ENCODE measurements around the gene FXN. TPM values are rescaled to one million over a fixed set of nuclear protein-coding genes. Genes with fewer than 3 reads are reported as not detected.

The FXN gene
- total RNA-seq, 2 experiments from 2014 or later = 6.9 to 36.1 TPM

GRCh38 chr9:69023650-69024049 is 11.9 kb upstream of the FXN start:
- H3K4me3 ChIP-seq (ENCODE audit: low read depth, low read length, poor library complexity, severe bottlenecking) = no peak overlapping the region
- H3K9me3 ChIP-seq (ENCODE audit: low read length) = no peaks in the 10 kb centered on the region
- H3K36me3 ChIP-seq (ENCODE audit: insufficient read depth, low read length) = no peaks in the 10 kb centered on the region
- H3K4me1 ChIP-seq (ENCODE audit: insufficient read depth, low read length, poor library complexity, severe bottlenecking) = peaks cover 7% of the 10 kb centered on the region
- no TSS peak for BruUV-seq (replicated peaks)
- intact Hi-C loops (cut with micrococcal nuclease; ENCODE audit: unreplicated experiment) = loop anchor here (5.0 kb wide), 1 partner anchor 606 kb away; no protein-coding TSS in a partner anchor
- POLR2A ChIA-PET = no interaction called here
- H3K4me2 ChIP-seq (ENCODE audit: low read length) = no peak overlapping the region
- TF ChIP-seq CTCF (conservative IDR thresholded peaks at IDR 0.05; ENCODE audit: low read length) (no peak), EZH2phosphoT487 (IDR thresholded peaks at IDR 0.05; ENCODE audit: borderline replicate concordance, low read depth, low read length) (no peak)
- no peak for DNase-seq (ENCODE audit: low spot score)
- no peaks in the 10 kb centered on the region for H3K9me2 ChIP-seq (ENCODE audit: insufficient read depth, low read length)
- no peak overlapping the region for H3K27ac ChIP-seq (ENCODE audit: low read depth, low read length, poor library complexity, severe bottlenecking)
- H4K20me1 ChIP-seq (ENCODE audit: insufficient read depth, low read length) = no peaks in the 10 kb centered on the region
- no peaks in the 10 kb centered on the region for H3K79me2 ChIP-seq (ENCODE audit: insufficient read depth, low read depth, low read length)
- no peak overlapping the region for H2AFZ ChIP-seq (ENCODE audit: low read length)
- CTCF ChIA-PET (ENCODE audit: unreplicated experiment) = no interaction called here

GRCh38 chr9:69027355-69028097 is 8.0 kb upstream of the FXN start:
- ChIA-PET CTCF (ENCODE audit: unreplicated experiment) (no interaction called here), POLR2A (no interaction called here)
- Histone ChIP-seq H3K9me3 (ENCODE audit: low read length) (peaks cover 8% of the 10 kb centered on the region), H3K27ac (ENCODE audit: low read depth, low read length, poor library complexity, severe bottlenecking) (no peak overlapping the region), H3K4me3 (ENCODE audit: low read depth, low read length, poor library complexity, severe bottlenecking) (no peak overlapping the region), H3K36me3 (ENCODE audit: insufficient read depth, low read length) (no peaks in the 10 kb centered on the region), H3K4me1 (ENCODE audit: insufficient read depth, low read length, poor library complexity, severe bottlenecking) (peaks cover 7% of the 10 kb centered on the region), H3K4me2 (ENCODE audit: low read length) (peak overlapping the region; percentile 32; the same call in 1 of the 2 replicates), H3K79me2 (ENCODE audit: insufficient read depth, low read depth, low read length) (no peaks in the 10 kb centered on the region), H2AFZ (ENCODE audit: low read length) (peak overlapping the region; percentile 79; the same call in 1 of the 2 replicates), H3K9me2 (ENCODE audit: insufficient read depth, low read length) (no peaks in the 10 kb centered on the region), H4K20me1 (ENCODE audit: insufficient read depth, low read length) (no peaks in the 10 kb centered on the region)
- BruUV-seq (replicated peaks) = no TSS peak
- DNase-seq (ENCODE audit: low spot score) = peak; percentile 77
- intact Hi-C loops (cut with micrococcal nuclease; ENCODE audit: unreplicated experiment) = loop anchor here (1.0 kb wide), 1 partner anchor 443 kb away; no protein-coding TSS in a partner anchor
- peak; percentile 94 for TF ChIP-seq CTCF (conservative IDR thresholded peaks at IDR 0.05; ENCODE audit: low read length)
- no peak for TF ChIP-seq EZH2phosphoT487 (IDR thresholded peaks at IDR 0.05; ENCODE audit: borderline replicate concordance, low read depth, low read length)

DNA sequence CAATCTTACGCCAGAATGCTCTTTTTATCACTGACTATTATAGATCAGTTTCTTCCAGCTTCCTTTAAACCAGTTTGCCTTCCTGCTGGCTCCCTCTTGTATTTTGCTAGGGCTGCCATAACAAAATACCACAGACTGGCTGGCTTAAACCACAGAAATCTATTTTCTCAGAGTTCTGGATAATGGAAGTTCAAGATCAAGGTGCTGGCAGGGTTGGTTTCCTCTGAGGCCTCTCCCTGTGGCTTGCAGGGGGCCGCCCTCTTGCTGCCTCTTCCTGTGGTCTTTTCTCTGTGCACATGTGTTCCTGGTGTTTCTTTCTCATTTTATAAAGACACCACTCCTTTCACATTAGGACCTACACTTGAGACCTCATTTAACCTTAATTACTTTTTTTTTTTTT is 6.8 kb upstream of the FXN start:
- Histone ChIP-seq H3K9me2 (ENCODE audit: insufficient read depth, low read length) (no peaks in the 10 kb centered on the region), H3K27ac (ENCODE audit: low read depth, low read length, poor library complexity, severe bottlenecking) (no peak overlapping the region), H3K4me2 (ENCODE audit: low read length) (no peak overlapping the region), H4K20me1 (ENCODE audit: insufficient read depth, low read length) (no peaks in the 10 kb centered on the region), H3K79me2 (ENCODE audit: insufficient read depth, low read depth, low read length) (no peaks in the 10 kb centered on the region), H3K4me3 (ENCODE audit: low read depth, low read length, poor library complexity, severe bottlenecking) (no peak overlapping the region), H3K4me1 (ENCODE audit: insufficient read depth, low read length, poor library complexity, severe bottlenecking) (peaks cover 7% of the 10 kb centered on the region), H2AFZ (ENCODE audit: low read length) (no peak overlapping the region), H3K36me3 (ENCODE audit: insufficient read depth, low read length) (no peaks in the 10 kb centered on the region), H3K9me3 (ENCODE audit: low read length) (peaks cover 8% of the 10 kb centered on the region)
- ChIA-PET CTCF (ENCODE audit: unreplicated experiment) (no interaction called here), POLR2A (interaction anchor here (1.1 kb wide), 1 partner anchor 350 kb away, joined by 3 read pairs; no protein-coding TSS in a partner anchor)
- TF ChIP-seq EZH2phosphoT487 (IDR thresholded peaks at IDR 0.05; ENCODE audit: borderline replicate concordance, low read depth, low read length) = no peak
- TF ChIP-seq CTCF (conservative IDR thresholded peaks at IDR 0.05; ENCODE audit: low read length) = no peak
- no peak for DNase-seq (ENCODE audit: low spot score)
- BruUV-seq (replicated peaks) = no TSS peak
- intact Hi-C loops (cut with micrococcal nuclease; ENCODE audit: unreplicated experiment) = no loop called here
